ENCODE data around the gene MAPRE3.
"Not testable (repeated sequence)": the region's sequence is repeated elsewhere in the genome, so short reads cannot be mapped to it uniquely, and the experiment has no call there.

The MAPRE3 gene

DNA sequence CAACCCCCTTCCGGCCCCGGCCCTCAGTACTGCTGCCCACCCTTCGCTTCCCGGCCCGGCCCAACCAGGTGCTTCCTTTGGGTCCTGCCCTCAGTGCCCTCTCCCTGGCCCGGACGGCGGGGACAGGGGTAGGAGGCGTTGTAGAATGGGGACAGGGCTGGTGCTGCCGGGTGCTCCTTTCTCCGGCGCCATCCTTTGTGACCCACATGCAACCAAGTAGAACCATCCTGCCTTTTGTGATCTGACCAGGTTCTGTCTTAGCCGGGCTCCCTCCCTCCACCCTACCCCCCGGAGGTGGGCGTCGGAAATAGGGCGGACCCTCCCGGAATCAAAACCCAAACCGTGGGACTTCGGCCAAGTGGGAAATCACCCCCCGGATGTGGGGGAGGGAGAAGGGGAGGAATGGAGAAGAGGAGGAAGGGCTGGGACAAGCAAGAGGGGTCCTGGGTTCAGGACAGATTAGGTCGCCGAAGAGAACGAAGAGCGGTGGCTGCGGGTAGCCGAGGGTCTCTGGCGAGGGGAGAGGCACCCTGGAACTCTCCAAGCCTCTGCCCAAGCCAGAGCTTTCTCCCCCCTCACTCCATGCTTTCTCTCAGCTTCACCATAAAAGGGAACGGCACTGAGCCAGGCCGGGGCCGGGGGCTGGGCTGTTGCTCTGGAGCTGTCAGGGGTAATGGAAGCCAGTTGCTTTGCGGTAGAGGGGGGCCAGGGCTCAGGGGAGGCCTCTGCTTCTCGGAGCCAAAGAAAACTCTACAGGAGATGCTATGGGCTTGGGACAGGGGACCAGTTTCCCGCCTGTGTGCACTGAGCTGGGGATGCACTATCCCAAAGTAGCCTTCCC is 101.8 kb downstream of the MAPRE3 start:
- no peak for DNase-seq

DNA sequence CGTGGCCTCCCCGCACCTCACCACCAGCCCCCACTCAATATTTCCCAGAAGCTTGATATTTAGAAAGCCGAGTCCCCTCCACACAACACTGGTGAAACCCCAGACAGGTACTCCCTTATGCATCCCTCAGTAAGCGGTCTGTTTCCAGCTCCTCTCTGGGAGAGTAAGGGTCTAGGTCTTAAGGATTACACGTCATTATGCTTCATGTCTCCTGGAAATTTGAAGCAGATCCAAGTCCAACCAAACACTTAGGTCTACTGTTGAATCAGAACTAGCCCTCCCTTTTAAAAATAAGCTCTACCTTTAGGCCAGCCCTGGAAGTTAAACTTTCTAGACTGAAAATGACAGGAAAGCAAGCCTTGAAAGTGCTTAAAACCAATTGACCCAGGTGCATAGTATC is 102.5 kb downstream of the MAPRE3 start:
- DNase-seq = no peak

DNA sequence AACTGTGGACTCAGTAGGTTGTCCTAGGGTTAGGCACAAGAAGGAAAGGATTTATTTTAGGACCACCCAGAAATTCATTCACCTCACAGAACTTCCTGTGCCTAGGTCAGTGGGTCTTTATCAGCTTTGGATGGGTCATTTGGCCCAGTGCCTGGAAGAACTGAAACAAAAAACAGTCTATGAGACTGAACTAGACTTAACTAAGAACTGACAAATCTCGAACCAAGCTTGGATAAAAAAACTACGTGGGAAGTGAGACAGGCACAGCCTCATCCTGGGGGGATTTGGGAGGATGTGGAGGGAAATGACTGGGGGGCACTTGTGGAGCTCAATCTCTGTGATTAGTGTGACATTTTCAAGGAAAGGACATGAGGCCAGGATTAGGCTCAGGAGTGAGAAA is 103.3 kb downstream of the MAPRE3 start:
- DNase-seq = no peak

DNA sequence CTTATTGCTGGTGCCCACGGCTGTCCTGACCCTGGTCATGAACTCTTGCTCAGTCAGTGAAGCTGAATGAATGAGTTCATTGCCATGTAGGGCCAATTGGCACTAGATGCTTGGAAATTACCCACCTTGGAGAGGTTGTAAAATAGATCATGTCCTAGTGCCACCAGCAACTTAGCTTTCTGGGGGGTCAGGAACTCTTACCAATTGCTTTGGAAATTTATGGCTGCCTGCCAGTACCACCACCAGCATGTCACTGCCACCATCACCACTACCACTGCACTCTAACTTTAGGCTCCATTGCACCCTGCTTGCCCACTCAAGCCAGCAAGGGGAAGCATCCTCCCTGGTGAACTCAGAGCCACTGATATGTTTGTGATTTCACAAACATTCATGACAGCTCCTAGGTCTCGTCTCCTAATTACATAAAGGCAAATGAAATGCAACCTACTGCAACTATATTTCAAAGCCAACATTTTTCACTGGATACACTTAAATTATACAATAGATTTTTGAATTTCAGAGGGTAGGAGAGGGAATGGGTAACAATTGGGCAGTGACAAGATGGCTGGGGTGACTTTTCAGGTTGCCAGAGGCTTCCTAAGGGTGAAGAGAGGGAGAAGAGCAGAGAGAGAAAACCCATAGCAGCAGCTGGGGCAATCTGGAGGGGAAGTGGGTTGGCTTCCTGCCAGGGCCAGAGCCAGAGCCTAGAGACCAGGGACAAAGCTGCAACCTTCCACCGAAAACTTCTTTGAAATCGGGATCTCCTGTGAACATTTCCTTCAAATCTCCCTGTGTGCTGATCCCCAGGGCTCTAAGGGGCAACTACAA is 104.5 kb downstream of the MAPRE3 start:
- no peak for DNase-seq

DNA sequence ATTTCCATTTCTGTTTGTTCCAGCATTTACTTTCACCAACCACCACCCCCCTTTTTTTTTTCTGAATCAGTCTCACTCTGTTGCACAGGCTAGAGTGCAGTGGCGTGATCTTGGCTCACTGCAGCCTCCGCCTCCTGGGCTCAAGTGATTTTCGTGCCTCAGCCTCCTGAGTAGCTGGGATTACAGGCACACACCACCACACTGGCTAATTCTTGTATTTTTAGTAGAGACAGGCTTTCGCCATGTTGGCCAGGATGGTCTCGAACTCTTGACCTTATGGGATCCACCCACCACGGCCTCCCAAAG is 105.1 kb downstream of the MAPRE3 start:
- DNase-seq = not testable (repeated sequence)

DNA sequence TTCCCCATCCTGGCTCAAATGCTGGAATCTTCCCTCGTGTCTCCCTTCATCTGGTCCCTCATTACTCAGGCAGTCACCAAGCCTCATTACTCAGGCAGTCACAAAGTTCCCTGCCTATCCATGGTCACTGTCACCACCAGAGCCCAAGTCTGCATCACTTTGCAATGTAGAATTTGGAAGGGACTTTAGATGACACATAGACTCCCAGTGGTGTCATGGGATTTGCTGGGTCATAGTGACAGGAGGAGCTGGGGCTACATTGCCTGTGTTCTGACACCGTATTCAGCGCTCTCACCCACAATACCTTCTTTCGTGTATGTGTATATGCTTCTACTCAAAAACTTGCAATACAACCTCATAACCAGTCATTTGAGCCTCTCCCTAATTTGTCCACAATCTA is 105.9 kb downstream of the MAPRE3 start:
- no peak for DNase-seq
